ENCODE measurements around the gene TMEM170A.

DNA sequence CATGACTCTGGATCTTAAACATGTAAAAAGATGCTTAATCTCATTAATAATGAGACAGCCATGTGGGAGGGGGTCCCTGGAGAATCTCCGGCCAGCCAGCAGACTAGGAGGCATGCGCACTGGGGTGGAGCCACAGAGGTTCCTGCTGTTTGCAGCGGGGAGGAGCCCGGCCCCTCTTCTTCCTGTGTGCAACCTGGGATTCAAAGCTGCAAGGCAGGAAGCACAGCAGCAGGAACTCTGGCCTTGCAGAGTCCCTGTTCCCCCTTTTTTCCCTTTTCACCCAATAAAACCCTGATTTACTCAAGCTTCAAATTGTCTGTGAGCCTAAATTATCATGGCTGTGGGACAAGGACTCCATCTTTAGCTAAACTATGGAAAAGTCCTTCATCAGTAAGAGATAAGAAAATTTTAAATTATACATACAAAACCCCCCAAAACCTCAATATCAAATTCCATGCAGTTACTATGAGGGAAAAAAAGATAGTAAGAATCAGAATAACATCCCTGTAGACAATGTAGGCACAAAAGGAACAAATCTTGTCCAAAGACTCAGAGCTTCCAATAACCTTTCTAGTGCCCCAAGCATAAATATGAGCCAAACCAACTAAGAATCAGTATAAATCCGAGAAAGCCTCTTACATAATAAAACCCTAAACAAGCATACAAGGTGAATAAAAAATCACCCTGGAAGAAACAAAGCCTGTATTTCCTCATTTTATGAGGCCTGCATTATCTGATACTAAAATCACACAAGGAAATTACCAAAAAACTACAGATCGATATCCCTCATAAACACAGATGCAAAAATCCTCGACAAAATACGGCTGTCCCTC, 43.3 kb downstream of the TMEM170A start:
- TF ChIP-seq, protein P1, sequence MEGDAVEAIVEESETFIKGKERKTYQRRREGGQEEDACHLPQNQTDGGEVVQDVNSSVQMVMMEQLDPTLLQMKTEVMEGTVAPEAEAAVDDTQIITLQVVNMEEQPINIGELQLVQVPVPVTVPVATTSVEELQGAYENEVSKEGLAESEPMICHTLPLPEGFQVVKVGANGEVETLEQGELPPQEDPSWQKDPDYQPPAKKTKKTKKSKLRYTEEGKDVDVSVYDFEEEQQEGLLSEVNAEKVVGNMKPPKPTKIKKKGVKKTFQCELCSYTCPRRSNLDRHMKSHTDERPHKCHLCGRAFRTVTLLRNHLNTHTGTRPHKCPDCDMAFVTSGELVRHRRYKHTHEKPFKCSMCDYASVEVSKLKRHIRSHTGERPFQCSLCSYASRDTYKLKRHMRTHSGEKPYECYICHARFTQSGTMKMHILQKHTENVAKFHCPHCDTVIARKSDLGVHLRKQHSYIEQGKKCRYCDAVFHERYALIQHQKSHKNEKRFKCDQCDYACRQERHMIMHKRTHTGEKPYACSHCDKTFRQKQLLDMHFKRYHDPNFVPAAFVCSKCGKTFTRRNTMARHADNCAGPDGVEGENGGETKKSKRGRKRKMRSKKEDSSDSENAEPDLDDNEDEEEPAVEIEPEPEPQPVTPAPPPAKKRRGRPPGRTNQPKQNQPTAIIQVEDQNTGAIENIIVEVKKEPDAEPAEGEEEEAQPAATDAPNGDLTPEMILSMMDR (IDR thresholded peaks at IDR 0.05; ENCODE audit: insufficient read depth, low read depth, low read length), result no peak
- TF ChIP-seq EZH2 (IDR thresholded peaks at IDR 0.05; ENCODE audit: insufficient read depth, low read length), result no peak
